WTC11 (cell line): Measurements from ENCODE around the gene MPHOSPH6. TPM values are rescaled to one million over a fixed set of nuclear protein-coding genes. Genes with fewer than 3 reads are reported as not detected.

Source experiments
- ATAC-seq: fragments of 200-7000 bp; cut with Tn5 transposase; 2 replicates; pipeline ENCODE4 v1.10.0; 2021; ENCODE audit warnings: mild to moderate bottlenecking, moderate library complexity
- CTCF ChIA-PET: fragments of 300-600 bp; sonication (Branson Sonifier 250); formaldehyde crosslinking; loops from one replicate; lab custom pipeline; 2021; ENCODE audit warnings: antibody characterized with exemption; lab: Charles Lee
- POLR2A ChIA-PET: fragments of 350-600 bp; sonication (Branson Sonifier 250); formaldehyde crosslinking; loops from one replicate; lab custom pipeline; 2021; ENCODE audit warnings: antibody characterized with exemption; lab: Charles Lee
- DNase-seq: peaks from one replicate; pipeline ENCODE4 v3.0.0; 2021; ENCODE audit warnings: low spot score
- H3K27ac Mint-ChIP-seq: 2 replicates; pipeline ENCODE4 v1.8.0; 2021; ENCODE audit warnings: mixed read lengths
- H3K27me3 Mint-ChIP-seq: 2 replicates; pipeline ENCODE4 v1.8.0; 2021; ENCODE audit warnings: low read depth, mild to moderate bottlenecking, moderate library complexity, mixed read lengths
- H3K36me3 Mint-ChIP-seq: 2 replicates; pipeline ENCODE4 v1.8.0; 2021; ENCODE audit warnings: mixed read lengths
- H3K4me1 Mint-ChIP-seq: 2 replicates; pipeline ENCODE4 v1.8.0; 2022; ENCODE audit warnings: mixed read lengths
- H3K4me3 Mint-ChIP-seq: 2 replicates; pipeline ENCODE4 v1.8.0; 2021; ENCODE audit warnings: mild to moderate bottlenecking, moderate library complexity, mixed read lengths
- H3K9me3 Mint-ChIP-seq: 2 replicates; pipeline ENCODE4 v1.8.0; 2021; ENCODE audit warnings: mixed read lengths
- E2F4 ChIP-seq: sonication (generic); formaldehyde crosslinking; IDR thresholded peaks from 2 replicates; pipeline ENCODE4 v1.8.1; 2022; ENCODE audit warnings: low read depth, mild to moderate bottlenecking, moderate library complexity, missing genetic modification reagents, borderline replicate concordance
- E2F5 ChIP-seq: sonication (generic); formaldehyde crosslinking; IDR thresholded peaks from 2 replicates; pipeline ENCODE4 v1.8.1; 2022; ENCODE audit warnings: mild to moderate bottlenecking, moderate library complexity, missing genetic modification reagents
- IRF1 ChIP-seq: sonication (generic); formaldehyde crosslinking; IDR thresholded peaks from 2 replicates; pipeline ENCODE4 v1.8.0; 2023; ENCODE audit warnings: missing genetic modification reagents
- KAT7 ChIP-seq: sonication (generic); formaldehyde crosslinking; IDR thresholded peaks from 2 replicates; pipeline ENCODE4 v1.8.1; 2023; ENCODE audit warnings: missing genetic modification reagents, mild to moderate bottlenecking, borderline replicate concordance
- MYBL2 ChIP-seq: sonication (generic); formaldehyde crosslinking; IDR thresholded peaks from 2 replicates; pipeline ENCODE4 v1.8.1; 2023; ENCODE audit warnings: mild to moderate bottlenecking, moderate library complexity, missing genetic modification reagents
- NFATC4 ChIP-seq: fragments of 250-450 bp; sonication (Bioruptor Pico); IDR thresholded peaks from 2 replicates; pipeline ENCODE4 v1.9.0; 2021; ENCODE audit warnings: mild to moderate bottlenecking
- NFE2L1 ChIP-seq: sonication (generic); formaldehyde crosslinking; IDR thresholded peaks from 2 replicates; pipeline ENCODE4 v1.8.1; 2023; ENCODE audit warnings: missing genetic modification reagents
- TCF7 ChIP-seq: sonication (generic); formaldehyde crosslinking; IDR thresholded peaks from 2 replicates; pipeline ENCODE4 v1.8.0; 2022; ENCODE audit warnings: mild to moderate bottlenecking, low read depth, missing genetic modification reagents, moderate library complexity
- TP53 ChIP-seq: sonication (generic); formaldehyde crosslinking; IDR thresholded peaks from 2 replicates; pipeline ENCODE4 v1.8.1; 2023; ENCODE audit warnings: mild to moderate bottlenecking, missing genetic modification reagents
- ZBTB21 ChIP-seq: sonication (generic); formaldehyde crosslinking; IDR thresholded peaks from 2 replicates; pipeline ENCODE4 v1.8.1; 2023; ENCODE audit warnings: mild to moderate bottlenecking, missing genetic modification reagents, borderline replicate concordance
- ZNF232 ChIP-seq: sonication (generic); formaldehyde crosslinking; IDR thresholded peaks from 2 replicates; pipeline ENCODE4 v1.8.0; 2022; ENCODE audit warnings: mild to moderate bottlenecking, missing genetic modification reagents
- ZNF281 ChIP-seq: sonication (generic); formaldehyde crosslinking; IDR thresholded peaks from 2 replicates; pipeline ENCODE4 v1.8.0; 2023; ENCODE audit warnings: mild to moderate bottlenecking, missing genetic modification reagents
- ZNF425 ChIP-seq: fragments of 250-450 bp; sonication (Bioruptor Pico); conservative IDR thresholded peaks from 2 replicates; pipeline ENCODE4 v1.9.0; 2021; ENCODE audit warnings: mild to moderate bottlenecking
- ZNF512 ChIP-seq: sonication (generic); formaldehyde crosslinking; IDR thresholded peaks from 2 replicates; pipeline ENCODE4 v1.8.1; 2022; ENCODE audit warnings: missing genetic modification reagents, borderline replicate concordance
- ZSCAN18 ChIP-seq: fragments of 250-450 bp; sonication (Bioruptor Pico); IDR thresholded peaks from 2 replicates; pipeline ENCODE4 v2.1.2; 2022; ENCODE audit warnings: mild to moderate bottlenecking, moderate library complexity
- total RNA-seq: library from RNA; stranded (reverse); gene quantifications from 3 replicates; pipeline ENCODE4 v1.2.3, GENCODE V29; 2021

Gene MPHOSPH6
- total RNA-seq, 1 experiment from 2014 or later: 30.8 TPM

- no peak for TF ChIP-seq ZNF281 (CRISPR knock-in tag)
- TF ChIP-seq ZNF512 (CRISPR knock-in tag): no peak
- no peak for TF ChIP-seq E2F4 (CRISPR knock-in tag)
- TF ChIP-seq NFATC4 (CRISPR knock-in tag): no peak
- TF ChIP-seq MYBL2 (CRISPR knock-in tag): no peak
- no peak for TF ChIP-seq NFE2L1 (CRISPR knock-in tag)
- TF ChIP-seq E2F5: no peak
- TF ChIP-seq ZBTB21 (CRISPR knock-in tag): no peak
- TF ChIP-seq IRF1 (CRISPR knock-in tag): no peak
- TF ChIP-seq, all 79 proteins: peak for 0
- ChIA-PET CTCF (no interaction called here), POLR2A (no interaction called here)
- Mint-ChIP-seq H3K27me3 (0 out of 2 replicates have a peak, but pooled peaks cover 5% of the 10 kb centered on the region), H3K9me3 (no peaks in the 10 kb centered on the region), H3K27ac (no peak overlapping the region), H3K4me1 (peaks cover 6% of the 10 kb centered on the region), H3K36me3 (no peaks in the 10 kb centered on the region), H3K4me3 (no peak overlapping the region)
- DNase-seq: no peak
- no peak for ATAC-seq
These were observed 13.0 kb upstream of the MPHOSPH6 start for GRCh38 chr16:82183004-82183397.

GRCh38 chr16:82182266-82183003, 12.4 kb upstream of the MPHOSPH6 start:
- Mint-ChIP-seq H3K27me3 (0 out of 2 replicates have a peak, but pooled peaks cover 5% of the 10 kb centered on the region), H3K4me1 (peaks cover 6% of the 10 kb centered on the region), H3K9me3 (no peaks in the 10 kb centered on the region), H3K4me3 (no peak overlapping the region), H3K27ac (no peak overlapping the region), H3K36me3 (no peaks in the 10 kb centered on the region)
- DNase-seq (no peak), ATAC-seq (peak; percentile 26; the same call in 1 of the 2 replicates)
- POLR2A ChIA-PET: no interaction called here
- TF ChIP-seq TCF7 (CRISPR knock-in tag): no peak
- no peak for TF ChIP-seq KAT7 (CRISPR knock-in tag)
- CTCF ChIA-PET: no interaction called here

GRCh38 chr16:82181461-82182185, 11.6 kb upstream of the MPHOSPH6 start:
- no peak for ATAC-seq
- ChIA-PET CTCF (no interaction called here), POLR2A (no interaction called here)
- H3K4me3 Mint-ChIP-seq: no peak overlapping the region
- no peaks in the 10 kb centered on the region for H3K9me3 Mint-ChIP-seq
- no peaks in the 10 kb centered on the region for H3K36me3 Mint-ChIP-seq
- no peak for DNase-seq
- no peak overlapping the region for H3K27ac Mint-ChIP-seq
- H3K4me1 Mint-ChIP-seq: peaks cover 6% of the 10 kb centered on the region
- H3K27me3 Mint-ChIP-seq: 0 out of 2 replicates have a peak, but pooled peaks cover 5% of the 10 kb centered on the region
- no peak for TF ChIP-seq MYBL2 (CRISPR knock-in tag)
- no peak for TF ChIP-seq TP53 (CRISPR knock-in tag)
- TF ChIP-seq ZNF425: no peak
- TF ChIP-seq ZNF232 (CRISPR knock-in tag): no peak
- no peak for TF ChIP-seq ZSCAN18 (CRISPR knock-in tag)
